Liver (tissue), 9 donors: ENCODE measurements around the gene PPID. TPM values are rescaled to one million over a fixed set of nuclear protein-coding genes. Genes with fewer than 3 reads are reported as not detected.

ENCODE experiments used
- DNase-seq: peaks from one replicate; pipeline ENCODE4 v3.0.0-alpha.2; 2017; ENCODE audit warnings: low spot score
- H3K27ac ChIP-seq, 2 donors: one replicate each; pipeline ENCODE4 v1.7.0; 2013; ENCODE audit warnings: inconsistent platforms in 2 of 2, low read length in 2 of 2, control low read depth in 1 of 2, low read depth in 1 of 2, mild to moderate bottlenecking in 1 of 2
- H3K27me3 ChIP-seq, 4 donors: one replicate each; pipeline versions ENCODE4 v1.6.1 to v1.7.0; 2013; ENCODE audit warnings: low read length in 3 of 4, inconsistent platforms in 1 of 4, mild to moderate bottlenecking in 1 of 4, moderate library complexity in 1 of 4; ENCODE audit not compliant: control insufficient read depth in 4 of 4, insufficient read depth in 4 of 4
- H3K36me3 ChIP-seq, 4 donors: one replicate each; pipeline versions ENCODE4 v1.6.1 to v1.7.0; 2013; ENCODE audit warnings: low read length in 3 of 4, mild to moderate bottlenecking in 3 of 4, low read depth in 1 of 4, moderate library complexity in 1 of 4; ENCODE audit not compliant: control insufficient read depth in 4 of 4, insufficient read depth in 3 of 4
- H3K4me1 ChIP-seq, 4 donors: one replicate each; pipeline versions ENCODE4 v1.6.1 to v1.7.0; 2013; ENCODE audit warnings: low read length in 3 of 4, mild to moderate bottlenecking in 3 of 4, moderate library complexity in 1 of 4; ENCODE audit not compliant: control insufficient read depth in 4 of 4, insufficient read depth in 4 of 4
- H3K4me3 ChIP-seq, 3 donors: one replicate each; pipeline versions ENCODE4 v1.6.1 to v1.7.0; 2013; ENCODE audit warnings: low read length in 3 of 3, control low read depth in 1 of 3, low read depth in 1 of 3, mild to moderate bottlenecking in 1 of 3
- H3K9ac ChIP-seq, 2 donors: one replicate each; pipeline ENCODE4 v1.7.0; 2013; ENCODE audit warnings: low read length in 2 of 2, mild to moderate bottlenecking in 2 of 2, moderate library complexity in 2 of 2, control low read depth in 1 of 2, low read depth in 1 of 2
- H3K9me3 ChIP-seq, 4 donors: one replicate each; pipeline versions ENCODE4 v1.6.1 to v1.7.0; 2013; ENCODE audit warnings: low read length in 3 of 4; ENCODE audit not compliant: control insufficient read depth in 4 of 4
- EGR1 ChIP-seq, 2 donors: IDR thresholded peaks; 2 replicates each; pipeline ENCODE4 v1.6.1; 2016 to 2018; ENCODE audit warnings: antibody characterized with exemption in 2 of 2, low read depth in 2 of 2
- FOXA2 ChIP-seq: IDR thresholded peaks from 2 replicates; pipeline ENCODE4 v1.6.1; 2016; ENCODE audit warnings: antibody characterized with exemption
- GABPA ChIP-seq, 2 donors: IDR thresholded peaks in 1 of 2; conservative IDR thresholded peaks in 1 of 2; 2 replicates each; pipeline ENCODE4 v1.6.1; 2016; ENCODE audit warnings: antibody characterized with exemption in 2 of 2, mild to moderate bottlenecking in 1 of 2, moderate library complexity in 1 of 2
- HNF4G ChIP-seq: IDR thresholded peaks from 2 replicates; pipeline ENCODE4 v1.6.1; 2016; ENCODE audit warnings: antibody characterized with exemption
- JUND ChIP-seq, 2 donors: IDR thresholded peaks; 2 replicates each; pipeline ENCODE4 v1.6.1; 2016; ENCODE audit warnings: antibody characterized with exemption in 2 of 2
- NR2F2 ChIP-seq: IDR thresholded peaks from 2 replicates; pipeline ENCODE4 v1.6.1; 2016; ENCODE audit warnings: antibody characterized with exemption
- RAD21 ChIP-seq, 2 donors: IDR thresholded peaks; 2 replicates each; pipeline ENCODE4 v1.6.1; 2016; ENCODE audit warnings: antibody characterized with exemption in 2 of 2, mild to moderate bottlenecking in 2 of 2
- SP1 ChIP-seq: IDR thresholded peaks from 2 replicates; pipeline ENCODE4 v1.6.1; 2018; ENCODE audit warnings: antibody characterized with exemption, mild to moderate bottlenecking
- YY1 ChIP-seq: IDR thresholded peaks from 2 replicates; pipeline ENCODE4 v1.6.1; 2016; ENCODE audit warnings: antibody characterized with exemption, mild to moderate bottlenecking
- WGBS: extraction: QIAGEN DNeasy Blood & Tissue Kit; methylation state at CpG from one replicate; pipeline ENCODE4 v1.1.7; 2013; 5-methylcytosine and 5-hydroxymethylcytosine counted together
- polyA plus RNA-seq, 2 donors: library from polyadenylated mRNA; stranded (reverse) in 1 of 2; unstranded in 1 of 2; fragments of 200-250 nt in 1 of 2; fragments of >200 nt in 1 of 2; fragmentation: Nextera tagmentation in 1 of 2; extraction: Ambion mirVana in 1 of 2; gene quantifications; one replicate each; pipeline versions ENCODE4 v1.2.1 to v1.2.3, GENCODE V29; 2013 to 2015
- total RNA-seq, 2 donors: library from RNA; depleted of rRNA; stranded (reverse); fragments of >200 nt; gene quantifications; one replicate each; pipeline ENCODE4 v1.2.3, GENCODE V29; 2014
- TF ChIP-seq, protein P1 (sequence below): fragments of 150-350 bp; IDR thresholded peaks from 2 replicates; pipeline ENCODE4 v1.5.1; 2017; ENCODE audit warnings: improper control_type of control experiment, low read depth, low read length; ENCODE audit not compliant: missing input control
- TF ChIP-seq, protein P2 (sequence below): IDR thresholded peaks from 2 replicates; pipeline ENCODE4 v1.6.1; 2016; ENCODE audit warnings: antibody characterized with exemption
- TF ChIP-seq, protein P3 (sequence below): IDR thresholded peaks from 2 replicates; pipeline ENCODE4 v1.6.1; 2016; ENCODE audit warnings: antibody characterized with exemption
- donor health status: healthy.
- donor health status: healthy.
- donor health status: healthy.
- donor health status: healthy.
- donor health status: healthy.

Gene PPID
- total and polyA plus RNA-seq, 4 donors, result 14.8 to 53.6 (median 15.9) TPM

DNA sequence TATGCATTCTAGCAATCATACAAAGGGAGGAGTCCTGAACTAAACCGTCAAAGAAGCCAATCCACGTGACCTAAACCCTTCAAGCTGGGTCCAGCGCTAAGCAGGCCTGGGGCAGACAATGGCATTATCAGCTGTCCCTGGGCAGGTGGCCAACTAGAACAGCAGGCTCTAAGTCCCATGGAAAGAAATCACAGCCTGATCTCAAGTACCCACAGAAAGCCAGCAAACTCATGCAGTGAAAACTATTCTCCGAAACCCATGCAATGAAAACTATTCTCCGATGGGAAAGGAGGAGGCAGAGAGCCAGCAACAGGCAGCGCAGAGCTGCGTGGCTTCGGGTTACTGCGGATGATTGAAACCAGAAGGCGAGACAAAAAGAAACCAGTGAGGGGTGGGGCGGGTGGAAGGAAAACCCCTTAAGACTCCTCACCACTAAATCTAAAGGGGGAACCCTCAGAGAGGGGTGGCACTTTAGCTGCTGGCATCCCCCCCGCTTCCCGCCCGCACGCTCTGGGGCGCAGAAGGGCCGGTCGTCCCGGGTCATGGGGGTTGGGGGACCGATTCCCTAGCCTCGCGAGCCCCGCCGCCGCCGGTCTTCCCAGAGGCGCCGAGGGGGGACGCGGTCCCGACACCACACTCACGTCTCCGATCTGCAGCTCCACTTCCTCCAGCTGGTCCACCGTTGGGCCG, 52.1 kb downstream of the PPID start:
- Histone ChIP-seq H3K4me3 (peak overlapping the region; percentile 74 to 86 (median 82)), H3K27me3 (no peaks in the 10 kb centered on the region), H3K9ac (peak overlapping the region; percentile 4 to 33), H3K36me3 (no peaks in the 10 kb centered on the region), H3K4me1 (peaks cover 0 to 31% (median 13%) of the 10 kb centered on the region in 4 donors), H3K27ac (peak overlapping the region; percentile 97 to 99), H3K9me3 (no peaks in the 10 kb centered on the region)
- WGBS, result under 1% methylated on average over 35 of the region's 35 CpGs
- DNase-seq, result peak; percentile 53
- TF ChIP-seq, protein P1, sequence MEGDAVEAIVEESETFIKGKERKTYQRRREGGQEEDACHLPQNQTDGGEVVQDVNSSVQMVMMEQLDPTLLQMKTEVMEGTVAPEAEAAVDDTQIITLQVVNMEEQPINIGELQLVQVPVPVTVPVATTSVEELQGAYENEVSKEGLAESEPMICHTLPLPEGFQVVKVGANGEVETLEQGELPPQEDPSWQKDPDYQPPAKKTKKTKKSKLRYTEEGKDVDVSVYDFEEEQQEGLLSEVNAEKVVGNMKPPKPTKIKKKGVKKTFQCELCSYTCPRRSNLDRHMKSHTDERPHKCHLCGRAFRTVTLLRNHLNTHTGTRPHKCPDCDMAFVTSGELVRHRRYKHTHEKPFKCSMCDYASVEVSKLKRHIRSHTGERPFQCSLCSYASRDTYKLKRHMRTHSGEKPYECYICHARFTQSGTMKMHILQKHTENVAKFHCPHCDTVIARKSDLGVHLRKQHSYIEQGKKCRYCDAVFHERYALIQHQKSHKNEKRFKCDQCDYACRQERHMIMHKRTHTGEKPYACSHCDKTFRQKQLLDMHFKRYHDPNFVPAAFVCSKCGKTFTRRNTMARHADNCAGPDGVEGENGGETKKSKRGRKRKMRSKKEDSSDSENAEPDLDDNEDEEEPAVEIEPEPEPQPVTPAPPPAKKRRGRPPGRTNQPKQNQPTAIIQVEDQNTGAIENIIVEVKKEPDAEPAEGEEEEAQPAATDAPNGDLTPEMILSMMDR, result no peak
- TF ChIP-seq RAD21 (IDR thresholded peaks at IDR 0.05), result no peak
- TF ChIP-seq, protein P2, sequence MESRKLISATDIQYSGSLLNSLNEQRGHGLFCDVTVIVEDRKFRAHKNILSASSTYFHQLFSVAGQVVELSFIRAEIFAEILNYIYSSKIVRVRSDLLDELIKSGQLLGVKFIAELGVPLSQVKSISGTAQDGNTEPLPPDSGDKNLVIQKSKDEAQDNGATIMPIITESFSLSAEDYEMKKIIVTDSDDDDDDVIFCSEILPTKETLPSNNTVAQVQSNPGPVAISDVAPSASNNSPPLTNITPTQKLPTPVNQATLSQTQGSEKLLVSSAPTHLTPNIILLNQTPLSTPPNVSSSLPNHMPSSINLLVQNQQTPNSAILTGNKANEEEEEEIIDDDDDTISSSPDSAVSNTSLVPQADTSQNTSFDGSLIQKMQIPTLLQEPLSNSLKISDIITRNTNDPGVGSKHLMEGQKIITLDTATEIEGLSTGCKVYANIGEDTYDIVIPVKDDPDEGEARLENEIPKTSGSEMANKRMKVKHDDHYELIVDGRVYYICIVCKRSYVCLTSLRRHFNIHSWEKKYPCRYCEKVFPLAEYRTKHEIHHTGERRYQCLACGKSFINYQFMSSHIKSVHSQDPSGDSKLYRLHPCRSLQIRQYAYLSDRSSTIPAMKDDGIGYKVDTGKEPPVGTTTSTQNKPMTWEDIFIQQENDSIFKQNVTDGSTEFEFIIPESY, result no peak
- no peak for TF ChIP-seq SP1
- no peak for TF ChIP-seq NR2F2
- no peak for TF ChIP-seq YY1
- no peak for TF ChIP-seq JUND (IDR thresholded peaks at IDR 0.05)
- TF ChIP-seq, protein P3, sequence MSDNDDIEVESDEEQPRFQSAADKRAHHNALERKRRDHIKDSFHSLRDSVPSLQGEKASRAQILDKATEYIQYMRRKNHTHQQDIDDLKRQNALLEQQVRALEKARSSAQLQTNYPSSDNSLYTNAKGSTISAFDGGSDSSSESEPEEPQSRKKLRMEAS, result no peak
- no peak for TF ChIP-seq HNF4G
- no peak for TF ChIP-seq GABPA (IDR thresholded peaks at IDR 0.05 in 1 of 2, conservative IDR thresholded peaks at IDR 0.05 in 1 of 2)

DNA sequence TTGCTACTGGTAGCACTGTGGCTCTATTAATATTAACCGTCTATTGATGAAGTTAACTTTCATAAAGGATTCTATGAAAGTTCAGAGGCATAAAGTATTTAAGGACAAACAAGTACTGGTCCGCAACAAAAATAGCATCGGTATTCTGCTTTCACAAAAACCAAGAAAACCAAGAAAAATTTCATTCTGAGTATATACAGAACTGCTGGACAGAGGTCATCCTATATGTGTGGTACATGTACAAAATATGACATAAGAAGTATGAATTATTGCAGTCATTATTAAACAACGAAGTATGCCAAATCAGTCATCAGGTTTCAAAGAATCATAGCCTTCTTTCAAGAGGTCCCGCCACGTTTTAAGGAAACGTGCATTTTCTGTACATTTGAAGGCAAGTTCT, 53.9 kb downstream of the PPID start:
- H3K27me3 ChIP-seq, result no peaks in the 10 kb centered on the region
- no peaks in the 10 kb centered on the region for H3K9me3 ChIP-seq
- TF ChIP-seq, protein P1, result no peak
- TF ChIP-seq FOXA2 (no peak), SP1 (no peak), EGR1 (IDR thresholded peaks at IDR 0.05; ENCODE audit: low read depth in 2 of 2) (no peak), GABPA (IDR thresholded peaks at IDR 0.05 in 1 of 2, conservative IDR thresholded peaks at IDR 0.05 in 1 of 2) (no peak), YY1 (no peak)
- no peak for DNase-seq
- H3K27ac ChIP-seq, result no peak overlapping the region
- H3K36me3 ChIP-seq, result no peaks in the 10 kb centered on the region
- WGBS, result 93% methylated on average over 7 of the region's 7 CpGs
- no peak overlapping the region for H3K4me3 ChIP-seq
- peaks cover 0 to 21% (median 12%) of the 10 kb centered on the region in 4 donors for H3K4me1 ChIP-seq
- H3K9ac ChIP-seq, result no peak overlapping the region
